ENCODE data around the gene BATF. TPM values are rescaled to one million over a fixed set of nuclear protein-coding genes. Genes with fewer than 3 reads are reported as not detected.

BATF gene
- total RNA-seq, 1 experiment from 2014 or later: 0.74 TPM

DNA sequence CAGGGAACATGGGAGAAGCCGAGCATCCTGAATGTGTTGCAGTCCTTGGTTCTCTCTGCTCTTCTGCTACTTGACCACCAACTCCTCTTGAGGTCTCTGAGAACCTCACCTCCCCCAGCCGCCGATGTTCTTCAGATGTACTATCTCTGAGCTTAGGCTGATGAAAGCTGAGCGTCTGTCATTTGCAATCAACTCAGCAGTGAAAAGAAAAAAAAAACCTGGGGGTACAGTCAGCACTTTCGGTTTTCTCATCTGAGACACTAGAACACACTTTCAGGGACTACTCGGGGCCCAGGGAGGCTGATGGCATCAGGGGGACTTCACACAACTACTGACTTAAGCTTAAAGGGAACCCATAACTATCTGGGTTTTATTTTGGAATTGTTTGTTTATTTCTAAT is 46.5 kb downstream of the BATF start:
- DNase-seq (ENCODE audit: low read depth, low spot score): no peak
- in situ Hi-C loops (cut with HindIII; ENCODE audit: low pct_unique_long_range_greater_than_20kb, low sequenced_read_pairs): no loop called here

DNA sequence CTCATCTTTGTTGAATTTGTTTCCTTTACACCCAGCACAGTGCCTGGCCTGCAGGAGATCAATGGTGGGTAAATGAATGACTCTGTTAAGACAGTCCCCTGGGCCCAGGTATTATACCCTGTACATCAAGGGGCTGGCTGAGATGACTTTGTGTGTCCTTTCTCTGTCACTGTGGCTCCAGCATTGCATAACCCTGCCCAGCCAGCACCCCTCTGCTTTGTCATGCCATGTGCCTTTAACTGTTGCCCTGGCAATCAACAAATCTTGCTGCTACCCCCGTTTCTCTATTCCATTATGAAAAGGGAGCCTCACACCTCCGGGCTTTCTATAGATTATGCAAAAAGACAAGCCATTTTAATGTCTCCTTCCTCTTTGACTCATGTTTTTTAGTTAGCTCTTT is 48.5 kb downstream of the BATF start:
- no peak for DNase-seq (ENCODE audit: low read depth, low spot score)
- in situ Hi-C loops (cut with HindIII; ENCODE audit: low pct_unique_long_range_greater_than_20kb, low sequenced_read_pairs): no loop called here

GRCh38 chr14:75572104-75572503 is 49.8 kb downstream of the BATF start:
- no peak for DNase-seq (ENCODE audit: low read depth, low spot score)
- in situ Hi-C loops (cut with HindIII; ENCODE audit: low pct_unique_long_range_greater_than_20kb, low sequenced_read_pairs): no loop called here

DNA sequence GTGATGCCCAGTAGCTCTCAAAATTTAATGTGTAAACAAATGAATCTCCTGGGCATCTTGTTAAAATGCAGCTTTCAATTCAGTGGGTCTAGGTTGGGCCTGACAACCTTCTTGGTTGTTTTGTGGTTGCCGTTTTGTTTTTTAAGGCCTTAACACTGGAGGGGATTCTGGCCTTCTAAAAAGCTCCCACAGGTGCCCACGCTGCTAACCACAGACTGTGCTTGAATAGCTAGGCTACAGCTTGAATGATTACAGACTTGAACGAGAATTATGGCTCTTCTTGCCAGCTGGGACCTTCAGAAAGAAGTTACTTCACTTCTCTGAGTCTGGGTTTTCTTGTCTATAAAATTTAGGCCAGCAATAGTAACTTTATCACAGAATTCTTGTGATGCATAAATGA is 54.8 kb downstream of the BATF start:
- DNase-seq (ENCODE audit: low read depth, low spot score): no peak
- in situ Hi-C loops (cut with HindIII; ENCODE audit: low pct_unique_long_range_greater_than_20kb, low sequenced_read_pairs): no loop called here

- DNase-seq (ENCODE audit: low read depth, low spot score): peak; percentile 86
- in situ Hi-C loops (cut with HindIII; ENCODE audit: low pct_unique_long_range_greater_than_20kb, low sequenced_read_pairs): no loop called here
Measured at GRCh38 chr14:75577729-75578101, 55.4 kb downstream of the BATF start.

DNA sequence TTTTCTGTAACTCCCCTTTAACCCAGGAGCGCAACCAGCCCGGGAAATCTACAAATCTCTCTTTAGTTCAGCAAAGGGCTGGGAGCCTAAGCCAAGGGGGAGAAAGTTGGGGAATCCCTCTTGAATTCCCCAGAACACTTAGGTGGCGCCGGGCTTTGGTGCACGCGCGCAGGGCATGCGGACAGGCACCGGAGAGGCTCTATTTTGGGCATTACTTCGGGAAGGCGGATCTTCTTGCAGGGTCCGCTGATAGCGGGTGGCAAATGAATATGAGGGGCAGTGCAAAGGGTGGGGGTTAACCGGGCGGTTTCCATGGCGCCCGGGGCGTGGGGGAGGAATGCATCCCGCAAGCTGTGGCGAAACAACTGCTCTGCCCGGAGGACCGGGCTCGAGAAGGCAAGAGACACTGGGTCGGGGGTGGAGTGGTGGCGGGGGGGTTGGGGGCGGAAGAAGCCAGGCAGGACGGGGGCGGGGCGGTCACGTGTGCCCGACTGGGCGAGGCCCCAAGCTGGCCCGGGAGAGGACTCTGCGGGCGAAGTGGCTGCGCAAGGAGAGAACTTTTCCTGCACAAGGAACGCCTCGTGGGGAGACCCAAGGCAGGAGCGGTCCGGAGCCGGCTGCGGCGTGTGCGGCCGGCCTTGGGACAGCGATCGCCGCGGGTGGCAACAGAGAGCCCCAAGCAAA is 56.0 kb downstream of the BATF start, which contains the start of gene FLVCR2:
FLVCR2 (plus strand) TSS at position 519 of the 684 bp plus-strand sequence. CDS start 353 bp downstream, outside the sequence.
- in situ Hi-C loops (cut with HindIII; ENCODE audit: low pct_unique_long_range_greater_than_20kb, low sequenced_read_pairs): no loop called here
- DNase-seq (ENCODE audit: low read depth, low spot score): peak; percentile 51

- in situ Hi-C loops (cut with HindIII; ENCODE audit: low pct_unique_long_range_greater_than_20kb, low sequenced_read_pairs): no loop called here
- DNase-seq (ENCODE audit: low read depth, low spot score): peak; percentile 11
Measured at GRCh38 chr14:75578786-75579337, 56.6 kb downstream of the BATF start.

DNA sequence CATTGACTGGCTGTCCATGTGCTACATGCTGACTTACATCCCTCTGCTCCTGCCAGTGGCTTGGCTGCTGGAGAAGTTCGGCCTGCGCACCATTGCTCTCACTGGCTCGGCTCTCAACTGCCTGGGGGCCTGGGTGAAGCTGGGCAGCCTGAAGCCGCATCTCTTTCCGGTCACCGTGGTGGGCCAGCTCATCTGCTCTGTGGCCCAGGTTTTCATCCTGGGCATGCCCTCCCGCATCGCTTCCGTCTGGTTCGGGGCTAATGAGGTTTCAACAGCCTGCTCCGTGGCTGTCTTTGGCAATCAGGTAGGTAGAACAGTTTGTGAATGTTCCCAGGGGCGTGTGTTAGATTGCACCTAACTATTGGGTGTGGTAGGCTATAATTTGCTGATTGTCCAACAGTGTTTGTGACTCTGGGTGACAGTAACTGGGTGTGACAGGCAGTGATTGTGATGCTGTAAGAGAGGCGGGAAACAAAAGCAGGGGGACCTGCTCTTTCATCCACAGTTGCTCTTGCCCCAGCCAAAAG is 57.1 kb downstream of the BATF start:
- no peak for DNase-seq (ENCODE audit: low read depth, low spot score)
- in situ Hi-C loops (cut with HindIII; ENCODE audit: low pct_unique_long_range_greater_than_20kb, low sequenced_read_pairs): no loop called here

DNA sequence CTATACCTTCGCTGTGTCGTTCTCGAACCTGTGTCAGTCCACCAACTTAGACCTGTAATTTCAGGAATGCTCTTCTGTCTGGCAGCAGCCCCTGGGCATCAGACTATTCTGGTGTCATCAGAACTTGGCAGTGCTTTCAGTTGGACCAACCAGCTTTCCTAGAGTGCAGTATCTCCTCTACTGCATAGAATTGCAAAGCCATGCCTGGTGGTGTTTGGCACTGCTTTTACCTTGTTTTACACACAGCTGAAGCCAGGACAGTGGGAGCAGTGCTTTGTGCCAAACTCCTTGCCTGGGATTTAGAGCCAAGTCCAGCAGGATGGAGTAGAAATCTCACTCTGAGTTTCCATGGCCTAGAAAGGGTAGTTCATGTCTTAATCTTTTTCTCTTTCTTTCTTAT is 57.6 kb downstream of the BATF start:
- no peak for DNase-seq (ENCODE audit: low read depth, low spot score)
- in situ Hi-C loops (cut with HindIII; ENCODE audit: low pct_unique_long_range_greater_than_20kb, low sequenced_read_pairs): no loop called here

DNA sequence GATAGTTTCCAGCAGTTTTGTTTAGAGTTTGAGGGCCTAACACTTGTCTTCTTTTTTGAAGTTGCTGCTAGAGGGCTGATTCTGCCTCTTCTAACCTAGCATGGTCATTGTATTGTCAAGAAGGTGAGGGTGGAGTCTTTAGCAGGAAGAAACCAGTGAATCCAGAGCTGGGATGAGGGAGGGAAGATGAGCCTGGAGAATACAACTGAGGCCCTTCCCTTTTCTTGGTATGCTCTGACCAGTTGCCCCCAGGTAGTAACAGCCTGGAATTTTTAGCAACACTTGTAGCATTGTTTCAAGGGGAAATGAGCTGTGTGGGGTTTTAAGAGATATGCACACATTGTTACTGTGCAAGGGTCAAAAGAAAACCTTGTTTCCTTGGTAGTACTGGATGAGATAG is 65.1 kb downstream of the BATF start:
- no peak for DNase-seq (ENCODE audit: low read depth, low spot score)
- in situ Hi-C loops (cut with HindIII; ENCODE audit: low pct_unique_long_range_greater_than_20kb, low sequenced_read_pairs): no loop called here

DNA sequence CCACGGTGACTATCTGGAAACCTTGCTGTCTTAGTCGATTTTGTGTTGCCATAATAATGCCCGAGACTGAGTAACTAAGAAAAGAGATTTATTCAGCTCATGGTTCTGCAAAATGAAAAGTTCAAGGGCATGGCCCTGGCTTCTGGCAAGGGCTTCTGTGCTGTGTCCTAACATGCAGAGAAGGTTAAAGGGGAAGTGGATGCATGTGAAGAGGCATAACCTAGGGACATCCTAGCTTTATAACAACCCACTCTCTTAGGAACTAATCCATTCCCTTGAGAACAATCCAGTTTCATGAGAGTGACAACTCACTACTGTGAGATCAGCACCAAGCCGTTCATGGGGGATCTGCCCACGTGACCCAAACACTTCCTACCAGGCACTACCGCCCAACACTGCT is 67.7 kb downstream of the BATF start:
- in situ Hi-C loops (cut with HindIII; ENCODE audit: low pct_unique_long_range_greater_than_20kb, low sequenced_read_pairs): no loop called here
- no peak for DNase-seq (ENCODE audit: low read depth, low spot score)

GRCh38 chr14:75591331-75591946 is 69.2 kb downstream of the BATF start:
- no peak for DNase-seq (ENCODE audit: low read depth, low spot score)
- in situ Hi-C loops (cut with HindIII; ENCODE audit: low pct_unique_long_range_greater_than_20kb, low sequenced_read_pairs): no loop called here

GRCh38 chr14:75591987-75592575 is 69.8 kb downstream of the BATF start:
- in situ Hi-C loops (cut with HindIII; ENCODE audit: low pct_unique_long_range_greater_than_20kb, low sequenced_read_pairs): no loop called here
- no peak for DNase-seq (ENCODE audit: low read depth, low spot score)

DNA sequence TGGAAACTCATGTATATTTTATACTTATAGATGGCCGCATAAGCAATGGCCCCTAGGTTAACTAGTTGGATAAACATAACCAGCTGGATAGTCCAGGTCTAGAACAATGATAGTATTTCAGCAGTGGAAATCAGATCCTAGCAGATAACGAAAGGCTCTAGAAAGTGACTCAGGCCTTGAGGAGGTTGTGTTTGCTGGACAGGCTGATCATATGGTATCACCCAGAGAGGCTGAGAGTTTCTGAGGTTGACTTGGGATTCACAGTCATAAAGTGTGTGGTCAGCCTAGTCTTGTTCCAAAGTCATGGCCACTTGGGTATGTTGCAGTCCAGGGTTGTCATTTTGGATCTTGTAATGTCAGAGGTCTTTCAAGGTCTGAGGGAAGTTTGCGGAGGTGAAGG is 73.0 kb downstream of the BATF start:
- DNase-seq (ENCODE audit: low read depth, low spot score): no peak
- in situ Hi-C loops (cut with HindIII; ENCODE audit: low pct_unique_long_range_greater_than_20kb, low sequenced_read_pairs): no loop called here

Other genes starting within 250 kb of the BATF start
- gene FOS, start 243.6 kb upstream of the BATF start, total RNA-seq (2014; rRNA removed; shearing (Covaris generic)): 67.4 and 78.3 TPM in 2 replicates
- gene JDP2, start 94.4 kb upstream of the BATF start, total RNA-seq (2014; rRNA removed; shearing (Covaris generic)): 22.2 and 22.5 TPM in 2 replicates
- 2.5 and 2.6 TPM in 2 replicates for gene FLVCR2, start 56.2 kb downstream of the BATF start, total RNA-seq (2014; rRNA removed; shearing (Covaris generic))
- gene ERG28, start 138.4 kb downstream of the BATF start, total RNA-seq (2014; rRNA removed; shearing (Covaris generic)): 13.5 and 13.7 TPM in 2 replicates
- 10.6 and 15.7 TPM in 2 replicates for gene TTLL5, start 138.8 kb downstream of the BATF start, total RNA-seq (2014; rRNA removed; shearing (Covaris generic))

Data from SK-MEL-5 (cell line).